SK-N-SH treated with all-trans-retinoic acid at 6 μM for 48 hours (cell line): Measurements from ENCODE around the gene SPG11.

Experiments used
- ATAC-seq: fragments of 200-7000 bp; cut with Tn5 transposase; 3 replicates; pipeline ENCODE4 v1.9.1; 2020; ENCODE audit warnings: mild to moderate bottlenecking, moderate library complexity
- ARNTL ChIP-seq: fragments of 450-650 bp; formaldehyde crosslinking; IDR thresholded peaks from 2 replicates; pipeline ENCODE4 v1.5.0; 2020; ENCODE audit warnings: low read depth, mild to moderate bottlenecking, moderate library complexity, borderline replicate concordance
- BACH2 ChIP-seq: fragments of 250-450 bp; sonication (Bioruptor Pico); IDR thresholded peaks from 2 replicates; pipeline ENCODE4 v1.9.0; 2021; ENCODE audit warnings: mild to moderate bottlenecking, borderline replicate concordance
- CSDC2 ChIP-seq: fragments of 250-450 bp; sonication (Bioruptor Pico); IDR thresholded peaks from 2 replicates; pipeline ENCODE4 v1.5.0; 2020; ENCODE audit warnings: mild to moderate bottlenecking, moderate library complexity
- ESRRG ChIP-seq: fragments of 250-450 bp; sonication (Bioruptor Pico); IDR thresholded peaks from 2 replicates; pipeline ENCODE4 v1.6.1; 2021; ENCODE audit warnings: mild to moderate bottlenecking
- GLIS3 ChIP-seq: fragments of 250-450 bp; sonication (Bioruptor Pico); IDR thresholded peaks from 2 replicates; pipeline ENCODE4 v1.5.0; 2020; ENCODE audit warnings: mild to moderate bottlenecking, moderate library complexity
- ISL1 ChIP-seq: fragments of 250-450 bp; sonication (Bioruptor Pico); IDR thresholded peaks from 2 replicates; pipeline ENCODE4 v2.1.2; 2022; ENCODE audit warnings: mild to moderate bottlenecking, moderate library complexity
- OSR1 ChIP-seq: fragments of 250-450 bp; sonication (Bioruptor Pico); IDR thresholded peaks from 2 replicates; pipeline ENCODE4 v1.8.0; 2022; ENCODE audit warnings: moderate library complexity, mild to moderate bottlenecking, inconsistent platforms
- PPARA ChIP-seq: fragments of 250-450 bp; sonication (Bioruptor Pico); IDR thresholded peaks from 2 replicates; pipeline ENCODE4 v1.5.0; 2020; ENCODE audit warnings: mild to moderate bottlenecking, borderline replicate concordance
- RARB ChIP-seq: fragments of 250-450 bp; sonication (Bioruptor Pico); IDR thresholded peaks from 2 replicates; pipeline ENCODE4 v1.8.0; 2021; ENCODE audit warnings: mild to moderate bottlenecking, moderate library complexity
- SNAI2 ChIP-seq: fragments of 250-450 bp; sonication (Bioruptor Pico); IDR thresholded peaks from 2 replicates; pipeline ENCODE4 v1.5.0; 2020; ENCODE audit warnings: mild to moderate bottlenecking, moderate library complexity
- TCF4 ChIP-seq: fragments of 250-450 bp; sonication (Bioruptor Pico); IDR thresholded peaks from 2 replicates; pipeline ENCODE4 v1.8.0; 2021; ENCODE audit warnings: mild to moderate bottlenecking, moderate library complexity, borderline replicate concordance
- TOX ChIP-seq: fragments of 250-450 bp; sonication (Bioruptor Pico); IDR thresholded peaks from 2 replicates; pipeline ENCODE4 v1.8.0; 2021; ENCODE audit warnings: mild to moderate bottlenecking, moderate library complexity, borderline replicate concordance
- TSHZ2 ChIP-seq: fragments of 250-450 bp; sonication (Bioruptor Pico); IDR thresholded peaks from 2 replicates; pipeline ENCODE4 v1.5.0; 2020; ENCODE audit warnings: mild to moderate bottlenecking, moderate library complexity
- ZC3H10 ChIP-seq: fragments of 250-450 bp; sonication (Bioruptor Pico); IDR thresholded peaks from 2 replicates; pipeline ENCODE4 v1.5.1; 2021; ENCODE audit warnings: mild to moderate bottlenecking, moderate library complexity
- ZFP3 ChIP-seq: fragments of 250-450 bp; sonication (Bioruptor Pico); IDR thresholded peaks from 2 replicates; pipeline ENCODE4 v1.5.0; 2020; ENCODE audit warnings: mild to moderate bottlenecking, moderate library complexity
- ZFP30 ChIP-seq: fragments of 450-650 bp; formaldehyde crosslinking; IDR thresholded peaks from 2 replicates; pipeline ENCODE4 v1.5.0; 2022; ENCODE audit warnings: mild to moderate bottlenecking, moderate library complexity
- ZNF565 ChIP-seq: fragments of 450-650 bp; formaldehyde crosslinking; conservative IDR thresholded peaks from 2 replicates; pipeline ENCODE4 v1.5.0; 2020; ENCODE audit warnings: low read depth, mild to moderate bottlenecking, moderate library complexity
- ZNF70 ChIP-seq: fragments of 450-650 bp; formaldehyde crosslinking; IDR thresholded peaks from 2 replicates; pipeline ENCODE4 v1.5.0; 2020; ENCODE audit warnings: mild to moderate bottlenecking, moderate library complexity
- ZNF8 ChIP-seq: fragments of 450-650 bp; formaldehyde crosslinking; IDR thresholded peaks from 2 replicates; pipeline ENCODE4 v1.5.0; 2020; ENCODE audit warnings: mild to moderate bottlenecking, moderate library complexity
- TF ChIP-seq, protein P1 (sequence below): fragments of 250-450 bp; sonication (Bioruptor Pico); IDR thresholded peaks from 2 replicates; pipeline ENCODE4 v1.8.0; 2021; ENCODE audit warnings: low read depth, mild to moderate bottlenecking, moderate library complexity, borderline replicate concordance
- TF ChIP-seq, protein P2 (sequence below): fragments of 250-450 bp; sonication (Bioruptor Pico); IDR thresholded peaks from 2 replicates; pipeline ENCODE4 v1.5.1; 2020; ENCODE audit warnings: low read depth, mild to moderate bottlenecking, moderate library complexity

The SPG11 gene

GRCh38 chr15:44530653-44531052 is 132.8 kb downstream of the SPG11 start (continued):
- TF ChIP-seq ZFP3 (CRISPR knock-in tag) = no peak

DNA sequence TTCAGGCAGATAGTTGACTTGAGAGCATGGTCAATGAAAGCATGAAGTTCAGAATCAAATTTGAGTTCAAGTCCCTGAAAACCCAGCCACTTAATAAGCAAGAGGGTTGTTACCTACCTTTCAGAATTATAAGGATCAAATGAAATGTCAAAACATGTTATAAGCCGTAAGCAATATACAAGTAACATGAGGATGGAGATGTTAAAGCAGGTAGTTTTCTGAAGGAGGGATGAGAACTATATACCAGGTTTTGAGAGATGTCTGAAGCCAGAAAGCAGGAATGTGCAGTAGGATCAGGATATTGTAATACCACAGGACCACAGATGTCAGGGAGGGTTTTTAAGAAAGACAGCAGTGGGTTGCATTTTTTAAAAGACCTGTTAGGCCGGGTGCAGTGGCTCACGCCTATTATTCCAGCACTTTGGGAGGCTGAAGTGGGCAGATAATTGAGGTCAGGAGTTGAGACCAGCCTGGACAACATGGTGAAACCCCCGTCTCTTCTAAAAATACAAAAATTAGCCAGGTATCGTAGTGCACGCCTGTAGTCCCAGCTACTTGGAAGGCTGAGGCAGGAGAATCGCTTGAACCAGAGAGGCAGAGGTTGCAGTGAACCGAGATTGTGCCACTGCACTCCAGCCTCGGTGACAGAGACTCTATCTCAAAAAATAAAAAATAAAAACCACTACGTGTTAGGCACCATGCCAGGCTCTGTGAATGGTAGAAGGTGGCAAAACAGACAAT is 133.4 kb downstream of the SPG11 start:
- no peak for TF ChIP-seq ISL1
- TF ChIP-seq OSR1 (CRISPR knock-in tag) = no peak
- no peak for TF ChIP-seq BACH2
- TF ChIP-seq RARB (CRISPR knock-in tag) = no peak
- no peak for TF ChIP-seq TSHZ2 (CRISPR knock-in tag)
- TF ChIP-seq, protein P1, sequence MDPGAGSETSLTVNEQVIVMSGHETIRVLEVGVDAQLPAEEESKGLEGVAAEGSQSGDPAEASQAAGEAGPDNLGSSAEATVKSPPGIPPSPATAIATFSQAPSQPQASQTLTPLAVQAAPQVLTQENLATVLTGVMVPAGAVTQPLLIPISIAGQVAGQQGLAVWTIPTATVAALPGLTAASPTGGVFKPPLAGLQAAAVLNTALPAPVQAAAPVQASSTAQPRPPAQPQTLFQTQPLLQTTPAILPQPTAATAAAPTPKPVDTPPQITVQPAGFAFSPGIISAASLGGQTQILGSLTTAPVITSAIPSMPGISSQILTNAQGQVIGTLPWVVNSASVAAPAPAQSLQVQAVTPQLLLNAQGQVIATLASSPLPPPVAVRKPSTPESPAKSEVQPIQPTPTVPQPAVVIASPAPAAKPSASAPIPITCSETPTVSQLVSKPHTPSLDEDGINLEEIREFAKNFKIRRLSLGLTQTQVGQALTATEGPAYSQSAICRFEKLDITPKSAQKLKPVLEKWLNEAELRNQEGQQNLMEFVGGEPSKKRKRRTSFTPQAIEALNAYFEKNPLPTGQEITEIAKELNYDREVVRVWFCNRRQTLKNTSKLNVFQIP = no peak
- TF ChIP-seq ZNF565 = no peak
- no peak for TF ChIP-seq TOX (CRISPR knock-in tag)
- no peak for TF ChIP-seq CSDC2 (CRISPR knock-in tag)
- TF ChIP-seq TCF4 (CRISPR knock-in tag) = no peak

DNA sequence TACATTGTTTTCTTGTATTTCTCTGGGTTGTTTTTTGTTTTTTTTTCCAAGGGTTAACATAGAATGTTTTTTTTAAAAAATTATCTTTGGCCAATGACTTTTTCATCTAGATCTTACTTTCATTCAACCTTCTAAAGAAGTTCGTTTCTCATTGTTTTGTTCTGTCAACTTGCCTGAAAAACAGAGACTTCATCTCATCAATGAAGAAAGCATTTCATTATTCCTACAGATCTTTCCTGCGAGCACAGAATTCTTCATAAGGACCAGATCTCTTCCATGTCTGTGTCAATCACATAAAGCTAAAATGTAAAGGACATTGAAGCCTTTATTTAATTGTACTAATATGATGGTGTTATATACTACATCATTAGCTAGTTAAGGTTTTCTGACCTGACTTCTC is 136.2 kb downstream of the SPG11 start:
- TF ChIP-seq PPARA (CRISPR knock-in tag) (no peak), RARB (CRISPR knock-in tag) (no peak), CSDC2 (CRISPR knock-in tag) (no peak), ZFP3 (CRISPR knock-in tag) (no peak), ARNTL (no peak), BACH2 (no peak), GLIS3 (CRISPR knock-in tag) (no peak), ESRRG (CRISPR knock-in tag) (no peak)
- TF ChIP-seq, protein P2, sequence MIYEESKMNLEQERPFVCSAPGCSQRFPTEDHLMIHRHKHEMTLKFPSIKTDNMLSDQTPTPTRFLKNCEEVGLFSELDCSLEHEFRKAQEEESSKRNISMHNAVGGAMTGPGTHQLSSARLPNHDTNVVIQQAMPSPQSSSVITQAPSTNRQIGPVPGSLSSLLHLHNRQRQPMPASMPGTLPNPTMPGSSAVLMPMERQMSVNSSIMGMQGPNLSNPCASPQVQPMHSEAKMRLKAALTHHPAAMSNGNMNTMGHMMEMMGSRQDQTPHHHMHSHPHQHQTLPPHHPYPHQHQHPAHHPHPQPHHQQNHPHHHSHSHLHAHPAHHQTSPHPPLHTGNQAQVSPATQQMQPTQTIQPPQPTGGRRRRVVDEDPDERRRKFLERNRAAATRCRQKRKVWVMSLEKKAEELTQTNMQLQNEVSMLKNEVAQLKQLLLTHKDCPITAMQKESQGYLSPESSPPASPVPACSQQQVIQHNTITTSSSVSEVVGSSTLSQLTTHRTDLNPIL (CRISPR knock-in tag) = no peak
- ATAC-seq = no peak

More for the DNA sequence above, 133.4 kb downstream of the SPG11 start:
- peak; percentile 10; the same call in 1 of the 3 replicates for ATAC-seq

- peak; percentile 47; the same call in 2 of the 3 replicates for ATAC-seq
- TF ChIP-seq ZNF70 (CRISPR knock-in tag) = no peak
- no peak for TF ChIP-seq ZC3H10
- TF ChIP-seq ISL1 = no peak
- TF ChIP-seq PPARA (CRISPR knock-in tag) = no peak
- no peak for TF ChIP-seq ZNF8 (CRISPR knock-in tag)
- TF ChIP-seq GLIS3 (CRISPR knock-in tag) = no peak
- no peak for TF ChIP-seq TCF4 (CRISPR knock-in tag)
- TF ChIP-seq SNAI2 (CRISPR knock-in tag) = no peak
- no peak for TF ChIP-seq ZFP30 (CRISPR knock-in tag)
These were observed 138.4 kb downstream of the SPG11 start for GRCh38 chr15:44525018-44525417.

GRCh38 chr15:44519537-44519936 is 143.9 kb downstream of the SPG11 start:
- ATAC-seq = no peak
- TF ChIP-seq SNAI2 (CRISPR knock-in tag) (no peak), ZNF565 (no peak), ZNF70 (CRISPR knock-in tag) (no peak), GLIS3 (CRISPR knock-in tag) (no peak), ZNF8 (CRISPR knock-in tag) (no peak), ZC3H10 (no peak), RARB (CRISPR knock-in tag) (no peak), ISL1 (no peak), ZFP30 (CRISPR knock-in tag) (no peak)
- TF ChIP-seq, protein P2 (CRISPR knock-in tag) = no peak
- TF ChIP-seq, protein P1 = no peak
